Measurements from ENCODE around the gene CLDN24. TPM values are rescaled to one million over a fixed set of nuclear protein-coding genes. Genes with fewer than 3 reads are reported as not detected.

Gene CLDN24
- total RNA-seq: not detected
- under 1 TPM in 1 of 3 donors, not detected in 2; 0.25 TPM for polyA plus RNA-seq
- long read RNA-seq, donor 1: 0 reads
- long read RNA-seq, donor 2: 0 reads
- long read RNA-seq, donor 3: 0 reads
- long read RNA-seq, donor 4: 0 reads
- long read RNA-seq, donor 5: 0 reads
- long read RNA-seq, donor 6: 0 reads
- long read RNA-seq, donor 7: 0 reads
- long read RNA-seq, donor 8: 0 reads
- long read RNA-seq, donor 9: 0 reads
- long read RNA-seq, donor 10: 0 reads

GRCh38 chr4:183322326-183322725 lies at the start of gene CLDN24:
Gene CLDN24 (minus strand): TSS chr4:183322426. CDS start chr4:183322426, 0 bp downstream.
- 94 to 98% (median 95%) methylated on average over 5 of the region's 5 CpGs for WGBS, 5 donors
- intact Hi-C loops (cut with DNase I; ENCODE audit: low total_unique reads): no loop called here
- Histone ChIP-seq H3K27me3 (no peaks in the 10 kb centered on the region), H3K36me3 (peaks cover 0 to 5% (median 0%) of the 10 kb centered on the region in 4 donors), H3K9me3 (peaks cover 0 to 6% (median 0%) of the 10 kb centered on the region in 4 donors), H3K27ac (no peak within 1 kb of the TSS), H3K4me3 (no peak within 1 kb of the TSS), H3K4me1 (peaks cover 0 to 8% (median 4%) of the 10 kb centered on the region in 4 donors)
- DNase-seq: no peak
- TF ChIP-seq CTCF (IDR thresholded peaks at IDR 0.05): no peak
- TF ChIP-seq POLR2A (IDR thresholded peaks at IDR 0.05): no peak
- TF ChIP-seq EP300 (IDR thresholded peaks at IDR 0.05): no peak
- no peak for TF ChIP-seq POLR2AphosphoS5 (IDR thresholded peaks at IDR 0.05)

- 60 to 80% (median 72%) methylated on average over 12 of the region's 12 CpGs for WGBS, 5 donors
Measured at GRCh38 chr4:183370786-183371185, 48.6 kb upstream of the CLDN24 start.

GRCh38 chr4:183369073-183369472 lies 46.8 kb upstream of the CLDN24 start:
- intact Hi-C loops (cut with DNase I; ENCODE audit: low total_unique reads): no loop called here
- H3K27ac ChIP-seq: no peak overlapping the region
- 78 to 83% (median 79%) methylated on average over 8 of the region's 8 CpGs for WGBS, 5 donors
- no peak for DNase-seq
- H3K4me3 ChIP-seq: no peak overlapping the region
- TF ChIP-seq POLR2A (IDR thresholded peaks at IDR 0.05) (no peak), EP300 (IDR thresholded peaks at IDR 0.05) (no peak), POLR2AphosphoS5 (IDR thresholded peaks at IDR 0.05) (no peak), CTCF (IDR thresholded peaks at IDR 0.05) (no peak)
- no peaks in the 10 kb centered on the region for H3K4me1 ChIP-seq
- H3K9me3 ChIP-seq: peaks cover 0 to 7% (median 6%) of the 10 kb centered on the region in 4 donors
- H3K36me3 ChIP-seq: no peaks in the 10 kb centered on the region
- no peaks in the 10 kb centered on the region for H3K27me3 ChIP-seq

More at GRCh38 chr4:183370786-183371185, 48.6 kb upstream of the CLDN24 start:
- H3K27me3 ChIP-seq: no peaks in the 10 kb centered on the region
- no peaks in the 10 kb centered on the region for H3K36me3 ChIP-seq
- intact Hi-C loops (cut with DNase I; ENCODE audit: low total_unique reads): no loop called here
- no peak for DNase-seq
- no peaks in the 10 kb centered on the region for H3K4me1 ChIP-seq
- no peak overlapping the region for H3K4me3 ChIP-seq
- TF ChIP-seq EP300 (IDR thresholded peaks at IDR 0.05): no peak
- TF ChIP-seq POLR2AphosphoS5 (IDR thresholded peaks at IDR 0.05): no peak
- no peak for TF ChIP-seq CTCF (IDR thresholded peaks at IDR 0.05)
- TF ChIP-seq POLR2A (IDR thresholded peaks at IDR 0.05): no peak
- no peak overlapping the region for H3K27ac ChIP-seq
- H3K9me3 ChIP-seq: peaks cover 0 to 7% (median 6%) of the 10 kb centered on the region in 4 donors

GRCh38 chr4:183366206-183366835 lies 44.1 kb upstream of the CLDN24 start:
- Histone ChIP-seq H3K4me3 (no peak overlapping the region), H3K4me1 (no peaks in the 10 kb centered on the region), H3K9me3 (no peaks in the 10 kb centered on the region), H3K36me3 (no peaks in the 10 kb centered on the region), H3K27me3 (no peaks in the 10 kb centered on the region), H3K27ac (no peak overlapping the region)
- TF ChIP-seq POLR2AphosphoS5 (IDR thresholded peaks at IDR 0.05): no peak
- TF ChIP-seq EP300 (IDR thresholded peaks at IDR 0.05): no peak
- no peak for TF ChIP-seq CTCF (IDR thresholded peaks at IDR 0.05)
- TF ChIP-seq POLR2A (IDR thresholded peaks at IDR 0.05): no peak
- 84 to 92% (median 87%) methylated on average over 16 of the region's 16 CpGs for WGBS, 5 donors
- intact Hi-C loops (cut with DNase I; ENCODE audit: low total_unique reads): no loop called here
- no peak for DNase-seq

Data from stomach (tissue), 19 donors.